Kidney glomerular epithelial cell (primary cell): Measurements from ENCODE around the gene FSTL4.
A peak's percentile ranks its signal among the peaks of the same experiment; 100 is the strongest.

ENCODE experiments used
- DNase-seq: peaks from one replicate; lab custom pipeline; 2025; lab: John Stamatoyannopoulos, UW

Gene FSTL4

DNA sequence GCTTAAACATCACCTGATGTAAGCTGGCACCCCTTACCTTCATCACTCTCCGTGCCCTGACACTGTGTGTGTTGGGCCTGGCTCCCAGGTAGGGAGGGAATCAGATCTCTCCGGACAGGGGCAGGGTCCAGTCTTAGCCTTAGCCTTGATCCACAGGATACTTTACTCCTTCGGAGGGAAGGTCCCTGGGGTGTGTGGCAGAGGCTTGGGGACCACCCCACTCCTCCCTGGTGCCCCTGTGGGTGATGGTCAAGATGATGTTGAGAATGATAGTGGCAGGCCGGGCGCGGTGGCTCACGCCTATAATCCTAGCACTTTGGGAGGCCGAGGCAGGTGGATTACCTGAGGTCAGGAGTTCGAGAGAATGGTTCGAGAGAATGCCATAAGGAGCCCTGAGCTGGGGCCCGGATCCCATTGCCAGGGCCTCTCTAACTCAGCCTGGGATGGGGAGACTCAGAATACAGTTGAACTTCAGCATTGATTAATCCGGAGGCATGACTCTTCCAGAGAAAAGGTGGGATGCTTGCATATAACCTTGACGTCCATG is 291.0 kb downstream of the FSTL4 start:
- no peak for DNase-seq

GRCh38 chr5:133319905-133320520 is 292.3 kb downstream of the FSTL4 start:
- DNase-seq, result no peak

GRCh38 chr5:133319244-133319643 is 293.1 kb downstream of the FSTL4 start:
- no peak for DNase-seq

DNA sequence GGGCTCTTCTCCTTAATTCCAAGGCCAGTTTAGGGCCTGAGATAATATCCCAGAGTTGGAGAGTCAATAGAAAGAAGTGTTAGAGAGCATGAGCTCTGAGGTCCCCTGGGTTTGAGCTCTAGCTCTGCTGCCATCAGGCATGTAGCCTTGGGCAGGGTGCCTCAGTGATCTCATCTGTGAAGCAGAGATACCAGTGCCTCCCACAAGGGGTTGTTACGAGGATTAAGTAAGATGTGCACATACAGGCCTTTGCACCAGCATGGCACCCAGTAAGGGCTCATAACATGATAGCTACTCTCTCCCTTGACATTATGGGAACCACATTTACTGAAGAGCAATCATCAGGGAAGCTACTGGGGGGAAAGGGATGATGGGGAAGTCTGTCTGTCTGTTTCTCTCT is 294.8 kb downstream of the FSTL4 start:
- DNase-seq, result no peak

GRCh38 chr5:133316346-133317343 is 295.7 kb downstream of the FSTL4 start:
- DNase-seq, result no peak

DNA sequence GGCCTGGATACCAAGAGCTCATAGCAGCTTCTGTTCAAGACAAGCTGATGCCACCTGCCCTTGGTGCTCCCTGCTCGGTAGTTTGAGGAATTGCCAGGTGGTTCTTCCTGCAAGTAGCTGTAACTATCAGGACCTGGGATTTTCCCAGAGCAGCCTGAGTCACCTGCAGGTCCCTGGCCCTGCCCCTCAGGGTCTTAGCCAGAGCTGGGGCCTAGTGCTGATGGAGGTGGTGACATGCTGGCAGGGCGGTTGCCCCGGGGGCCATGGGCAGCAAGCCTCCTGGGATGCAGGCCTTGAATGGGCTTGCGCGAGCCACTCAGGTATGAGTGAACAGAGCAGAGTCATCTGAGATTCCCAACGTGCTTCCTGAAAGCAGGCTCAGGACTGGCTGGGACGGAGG is 298.3 kb downstream of the FSTL4 start:
- DNase-seq, result no peak

GRCh38 chr5:133311176-133311575 is 301.2 kb downstream of the FSTL4 start:
- DNase-seq, result no peak

DNA sequence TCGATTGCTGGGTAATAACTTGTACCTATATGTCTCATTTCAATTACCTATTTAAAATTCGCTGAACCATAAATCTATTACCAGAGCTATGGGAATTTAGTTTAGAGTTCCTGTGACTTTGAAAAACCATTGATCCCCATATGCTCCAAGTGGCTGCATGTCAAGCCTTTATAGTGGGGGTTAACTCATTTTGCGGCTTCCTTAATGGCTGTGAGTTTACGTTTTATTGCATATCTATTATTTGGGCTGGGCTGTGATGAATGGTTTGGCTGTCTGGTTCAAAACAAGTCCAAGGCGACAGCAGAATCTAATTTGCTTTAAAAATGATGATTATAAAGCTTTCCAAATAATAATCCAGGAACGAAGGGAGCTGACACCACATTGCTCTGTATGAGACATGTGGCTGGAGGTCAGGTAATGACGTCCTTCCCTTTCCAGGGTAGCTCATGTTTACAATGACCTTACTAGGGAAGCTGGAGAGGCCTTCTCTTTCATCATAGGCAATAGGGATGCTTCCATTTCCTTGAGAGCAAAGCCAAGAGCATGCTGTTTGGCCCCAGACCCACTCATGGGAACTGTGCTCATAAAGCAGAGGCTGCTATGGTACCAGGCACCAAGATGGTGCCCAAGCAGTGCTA is 302.2 kb downstream of the FSTL4 start:
- no peak for DNase-seq

DNA sequence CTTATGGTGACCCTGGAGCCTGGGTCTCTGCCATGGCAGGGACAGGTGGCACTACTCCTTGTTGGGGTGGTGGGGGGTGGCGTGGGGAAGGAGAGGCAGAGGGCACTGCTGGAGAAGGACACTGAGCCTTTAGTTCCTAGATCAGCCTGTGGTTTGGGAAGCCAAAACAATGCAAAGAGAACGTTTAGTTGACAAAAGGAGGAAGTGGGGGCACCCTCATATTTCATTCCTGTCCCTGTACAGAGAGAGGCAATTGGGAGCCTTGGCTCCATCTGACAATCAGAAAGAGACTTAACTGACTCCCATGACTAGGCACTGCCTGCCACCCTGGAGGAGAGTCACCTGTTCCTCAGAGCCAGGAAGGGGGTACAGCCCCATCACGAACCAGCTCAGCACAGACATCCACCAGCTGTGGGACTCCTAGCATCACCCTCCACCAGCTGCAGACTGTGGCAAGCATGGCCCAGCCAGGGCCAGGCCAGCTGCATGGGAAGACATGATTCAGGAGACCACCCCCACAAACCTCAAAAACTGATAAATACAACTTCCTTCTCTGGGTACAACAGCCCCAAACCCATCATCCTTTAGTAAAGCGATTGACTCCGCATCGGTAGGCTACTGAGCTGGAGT is 303.1 kb downstream of the FSTL4 start:
- no peak for DNase-seq

DNA sequence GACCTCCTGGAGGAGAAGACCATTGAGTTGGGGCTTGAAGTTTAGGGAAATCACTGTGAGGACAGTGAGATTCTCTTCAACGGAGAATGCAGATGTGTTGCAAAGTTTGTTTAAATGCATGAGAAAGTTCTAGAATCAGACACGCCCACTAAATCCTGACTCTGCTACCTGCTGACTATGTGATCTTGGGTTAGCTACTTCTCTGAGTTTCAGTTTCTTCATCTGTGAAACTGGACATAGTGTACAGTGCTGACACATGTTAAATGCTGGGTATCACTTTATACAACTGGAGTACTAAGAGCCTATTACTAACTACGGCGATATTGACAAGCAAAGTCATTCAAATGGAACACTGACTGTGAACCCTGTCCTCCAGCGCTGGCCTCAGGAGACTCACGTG is 305.1 kb downstream of the FSTL4 start:
- DNase-seq, result no peak

- DNase-seq, result no peak
Measured at GRCh38 chr5:133304707-133305216, 307.6 kb downstream of the FSTL4 start.

DNA sequence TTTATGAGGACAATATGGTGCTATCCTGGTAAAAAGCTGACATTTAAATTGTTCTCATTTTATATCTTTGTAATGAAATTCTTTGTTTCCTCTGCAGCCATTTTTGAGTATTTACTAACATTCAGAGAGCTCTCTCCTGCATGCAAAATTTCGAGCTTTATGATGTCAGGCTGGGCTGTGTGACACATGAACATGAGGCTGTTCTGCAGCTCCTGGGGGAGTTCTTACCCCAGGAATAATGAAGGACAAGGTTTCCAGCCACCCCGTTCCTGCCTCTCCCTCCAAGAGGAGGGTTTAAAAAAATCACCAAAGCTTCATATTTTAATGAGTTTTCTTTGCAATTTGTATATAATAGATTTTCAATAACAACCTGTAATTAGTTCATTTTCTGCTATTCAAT is 308.2 kb downstream of the FSTL4 start:
- DNase-seq, result no peak

GRCh38 chr5:133303298-133303697 is 309.0 kb downstream of the FSTL4 start:
- no peak for DNase-seq

- no peak for DNase-seq
Measured at GRCh38 chr5:133299728-133300127, 312.6 kb downstream of the FSTL4 start.

- no peak for DNase-seq
Measured at GRCh38 chr5:133299021-133299420, 313.3 kb downstream of the FSTL4 start.

DNA sequence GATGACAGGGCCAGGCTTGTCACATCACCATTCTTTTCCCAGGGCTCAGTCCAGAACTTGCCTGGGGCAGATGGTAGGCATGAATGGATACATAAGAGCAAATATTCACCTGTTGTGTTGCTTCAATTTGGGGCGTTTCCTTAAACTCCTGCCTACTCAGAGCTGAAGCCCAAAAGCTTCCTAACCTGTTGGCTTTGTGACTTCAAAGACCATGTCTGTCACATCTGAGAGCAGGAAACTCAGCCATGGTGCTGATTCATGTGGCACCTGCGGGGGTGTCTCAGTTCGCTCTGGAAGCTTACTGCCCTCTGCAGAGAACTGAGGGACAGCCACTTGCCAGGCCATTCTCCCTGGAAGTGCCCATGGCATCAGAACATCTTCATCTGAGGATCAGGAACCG is 313.9 kb downstream of the FSTL4 start:
- DNase-seq, result no peak

GRCh38 chr5:133297293-133297692 is 315.0 kb downstream of the FSTL4 start:
- no peak for DNase-seq

DNA sequence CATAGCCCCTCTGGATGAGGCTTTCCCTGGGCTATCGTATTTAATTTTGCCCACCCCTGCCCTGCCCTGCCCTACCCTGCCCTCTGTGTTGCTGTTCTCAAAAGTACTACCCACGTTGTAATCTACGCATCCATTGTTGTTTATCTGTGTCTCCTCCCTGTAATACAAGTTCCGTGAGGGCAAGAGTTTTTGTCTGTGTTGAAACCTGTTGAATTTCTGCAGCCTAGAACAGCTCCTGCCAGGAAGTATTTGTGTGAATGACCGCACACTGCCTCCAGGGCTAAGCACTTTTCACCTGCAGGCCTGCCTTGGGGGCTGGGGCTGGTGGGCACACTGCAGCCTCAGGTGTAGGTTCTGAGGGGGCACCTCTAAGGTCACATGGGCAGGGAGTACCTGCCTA is 315.7 kb downstream of the FSTL4 start:
- DNase-seq, result no peak

- DNase-seq, result no peak
Measured at GRCh38 chr5:133295520-133295919, 316.8 kb downstream of the FSTL4 start.

DNA sequence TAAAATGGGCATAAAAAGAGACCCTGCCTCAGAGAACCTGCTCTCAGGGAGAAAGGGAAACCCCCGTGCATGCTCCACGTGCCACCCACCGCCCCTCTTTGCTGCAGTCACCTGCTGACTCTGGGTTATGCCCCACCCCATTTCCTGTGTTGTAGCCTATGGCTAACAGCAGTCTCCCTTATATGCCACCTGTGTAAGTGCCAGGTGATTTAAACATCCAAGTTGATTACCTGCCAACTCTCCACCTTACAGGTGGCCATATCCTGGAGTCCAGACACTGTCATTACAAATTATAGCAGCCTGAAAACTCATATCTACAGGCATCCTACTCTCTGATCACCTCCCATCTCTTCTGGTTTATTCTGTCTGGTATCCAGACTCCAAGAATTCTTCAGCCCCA is 318.0 kb downstream of the FSTL4 start:
- no peak for DNase-seq

DNA sequence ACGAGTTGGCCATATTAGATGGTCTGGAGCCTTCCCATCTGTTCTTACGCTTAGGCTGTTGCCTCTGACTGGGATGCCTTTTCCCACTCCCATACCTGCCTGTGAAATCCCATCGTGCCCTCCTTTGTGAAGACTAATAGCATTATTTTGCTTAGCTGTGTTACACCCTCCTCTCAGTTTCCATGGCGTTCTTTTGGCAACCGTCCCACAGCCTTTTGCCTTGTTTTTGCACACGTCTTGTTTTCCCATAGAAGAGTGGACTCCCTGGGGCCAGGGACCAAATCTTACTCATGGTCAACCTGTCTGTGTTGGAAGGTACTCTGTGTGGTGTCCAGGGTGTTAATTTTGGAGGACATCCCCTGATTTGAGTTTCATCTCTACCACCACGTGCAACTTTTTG is 318.4 kb downstream of the FSTL4 start:
- no peak for DNase-seq

GRCh38 chr5:133292300-133292699 is 320.0 kb downstream of the FSTL4 start:
- peak; percentile 12 for DNase-seq
